Body of pancreas (tissue), 4 donors: Measurements from ENCODE around the gene DRGX.

Source experiments
- CTCF ChIP-seq, 7 experiments: fragments of 450-650 bp in 4 of 7; fragments of 200-600 bp in 3 of 7; sonication (generic) in 3 of 7; IDR thresholded peaks; one replicate each; pipeline ENCODE4 v1.5.1; 2016 to 2019; ENCODE audit warnings: antibody characterized with exemption in 7 of 7
- POLR2A ChIP-seq, 3 donors: fragments of 450-650 bp; IDR thresholded peaks; one replicate each; pipeline ENCODE4 v1.6.1; 2016; ENCODE audit warnings: antibody characterized with exemption in 3 of 3, mild to moderate bottlenecking in 2 of 3

- TF ChIP-seq CTCF (IDR thresholded peaks at IDR 0.05) = no peak
- no peak for TF ChIP-seq POLR2A (IDR thresholded peaks at IDR 0.05)
Measured at GRCh38 chr10:49314806-49315205, 81.1 kb downstream of the DRGX start.
